Ovary (tissue), 3 donors: ENCODE data around the gene KRT76.

ENCODE experiments used
- CTCF ChIP-seq, 3 donors: fragments of 450-650 bp in 2 of 3; fragments of 200-600 bp in 1 of 3; IDR thresholded peaks; one replicate each; pipeline versions ENCODE4 v1.5.1 to v1.8.0; 2016 to 2022; ENCODE audit warnings: antibody characterized with exemption in 3 of 3, mild to moderate bottlenecking in 1 of 3
- EP300 ChIP-seq: sonication (generic); formaldehyde crosslinking; IDR thresholded peaks from one replicate; pipeline ENCODE4 v1.6.1; 2017; ENCODE audit warnings: antibody characterized with exemption
- POLR2A ChIP-seq: fragments of 450-650 bp; IDR thresholded peaks from one replicate; pipeline ENCODE4 v1.6.1; 2017; ENCODE audit warnings: antibody characterized with exemption, mild to moderate bottlenecking, moderate library complexity
- donor health status: DM: no; HTN: no; CAD: no.

DNA sequence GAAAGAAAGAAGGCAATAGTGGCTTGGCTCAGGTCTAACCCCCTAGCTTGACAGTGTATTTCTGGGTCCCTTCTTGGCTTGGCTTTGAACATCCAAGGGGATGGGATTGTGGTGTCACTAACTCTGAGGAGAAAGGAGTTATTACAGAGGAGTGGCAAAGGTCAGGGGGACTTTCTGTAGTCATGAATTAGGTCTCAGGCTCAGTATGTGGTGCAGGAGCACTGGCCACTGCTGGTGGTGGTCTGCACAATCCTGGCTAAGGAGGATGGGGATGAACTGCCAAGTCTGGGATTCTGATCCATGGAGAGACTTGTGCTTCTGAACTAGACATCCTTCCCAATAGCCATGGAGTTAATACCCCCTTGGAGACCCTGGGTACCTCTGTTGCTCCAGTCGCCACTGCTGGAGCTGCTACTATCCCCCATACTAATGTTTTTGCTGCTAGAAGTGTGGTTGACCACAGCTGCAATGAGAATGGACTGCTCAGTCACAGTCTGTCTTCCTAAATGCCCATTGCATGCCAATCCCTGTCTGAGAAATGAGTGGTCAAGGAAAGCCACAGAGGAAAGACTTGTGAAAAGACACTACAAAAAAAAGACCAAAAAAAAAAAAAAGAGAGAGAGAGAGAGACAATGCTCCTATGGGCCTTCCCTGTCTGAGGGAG, 32.5 kb downstream of the KRT76 start:
- no peak for TF ChIP-seq CTCF (IDR thresholded peaks at IDR 0.05)
- no peak for TF ChIP-seq POLR2A
- TF ChIP-seq EP300, result no peak
